Measurements from ENCODE around the gene MARCHF10. TPM values are rescaled to one million over a fixed set of nuclear protein-coding genes. Genes with fewer than 3 reads are reported as not detected.

MARCHF10 gene
- total RNA-seq, 1 donor from 2014 or later: not detected

- no peaks in the 10 kb centered on the region for H3K36me3 Mint-ChIP-seq
- TF ChIP-seq, protein P1, sequence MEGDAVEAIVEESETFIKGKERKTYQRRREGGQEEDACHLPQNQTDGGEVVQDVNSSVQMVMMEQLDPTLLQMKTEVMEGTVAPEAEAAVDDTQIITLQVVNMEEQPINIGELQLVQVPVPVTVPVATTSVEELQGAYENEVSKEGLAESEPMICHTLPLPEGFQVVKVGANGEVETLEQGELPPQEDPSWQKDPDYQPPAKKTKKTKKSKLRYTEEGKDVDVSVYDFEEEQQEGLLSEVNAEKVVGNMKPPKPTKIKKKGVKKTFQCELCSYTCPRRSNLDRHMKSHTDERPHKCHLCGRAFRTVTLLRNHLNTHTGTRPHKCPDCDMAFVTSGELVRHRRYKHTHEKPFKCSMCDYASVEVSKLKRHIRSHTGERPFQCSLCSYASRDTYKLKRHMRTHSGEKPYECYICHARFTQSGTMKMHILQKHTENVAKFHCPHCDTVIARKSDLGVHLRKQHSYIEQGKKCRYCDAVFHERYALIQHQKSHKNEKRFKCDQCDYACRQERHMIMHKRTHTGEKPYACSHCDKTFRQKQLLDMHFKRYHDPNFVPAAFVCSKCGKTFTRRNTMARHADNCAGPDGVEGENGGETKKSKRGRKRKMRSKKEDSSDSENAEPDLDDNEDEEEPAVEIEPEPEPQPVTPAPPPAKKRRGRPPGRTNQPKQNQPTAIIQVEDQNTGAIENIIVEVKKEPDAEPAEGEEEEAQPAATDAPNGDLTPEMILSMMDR (conservative IDR thresholded peaks at IDR 0.05): no peak
- H3K4me3 Mint-ChIP-seq: no peak overlapping the region
- no peak overlapping the region for H3K27ac Mint-ChIP-seq
- H3K27me3 Mint-ChIP-seq: peaks cover 15% of the 10 kb centered on the region
- H3K4me1 Mint-ChIP-seq (ENCODE audit: unreplicated experiment): peaks cover 19% of the 10 kb centered on the region
- peaks cover 9% of the 10 kb centered on the region for H3K9me3 Mint-ChIP-seq
- no peak for DNase-seq (ENCODE audit: extremely low spot score, unreplicated experiment)
Measured at GRCh38 chr17:62719586-62719985, 88.5 kb downstream of the MARCHF10 start.

GRCh38 chr17:62718429-62718828 is 89.7 kb downstream of the MARCHF10 start:
- Mint-ChIP-seq H3K4me3 (no peak overlapping the region), H3K27me3 (peaks cover 12% of the 10 kb centered on the region), H3K27ac (no peak overlapping the region), H3K9me3 (peaks cover 9% of the 10 kb centered on the region), H3K36me3 (no peaks in the 10 kb centered on the region), H3K4me1 (ENCODE audit: unreplicated experiment) (peaks cover 8% of the 10 kb centered on the region)
- no peak for DNase-seq (ENCODE audit: extremely low spot score, unreplicated experiment)
- TF ChIP-seq, protein P1 (conservative IDR thresholded peaks at IDR 0.05): no peak

DNA sequence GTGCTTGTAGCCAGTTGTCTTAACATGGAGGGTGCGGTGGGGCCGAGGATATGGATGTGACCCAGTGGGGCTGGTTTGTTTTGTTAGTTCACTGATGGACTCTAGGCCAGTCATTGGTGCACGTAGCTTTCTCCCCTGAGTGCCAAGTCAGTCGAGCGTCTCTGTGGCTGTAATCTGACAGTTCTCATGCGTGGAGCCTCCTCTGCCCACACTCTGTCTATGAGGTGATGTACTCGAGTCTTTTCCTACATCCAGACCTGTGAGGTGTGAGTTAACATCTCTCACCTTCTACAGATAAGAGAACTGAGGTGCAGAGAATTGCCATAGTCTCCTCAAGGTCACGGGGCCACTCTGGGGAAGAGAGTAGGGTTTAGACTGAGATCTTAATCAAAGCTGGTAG is 90.2 kb downstream of the MARCHF10 start:
- peaks cover 14% of the 10 kb centered on the region for H3K27me3 Mint-ChIP-seq
- peaks cover 4% of the 10 kb centered on the region for H3K4me1 Mint-ChIP-seq (ENCODE audit: unreplicated experiment)
- DNase-seq (ENCODE audit: extremely low spot score, unreplicated experiment): no peak
- peaks cover 9% of the 10 kb centered on the region for H3K9me3 Mint-ChIP-seq
- no peak overlapping the region for H3K27ac Mint-ChIP-seq
- no peaks in the 10 kb centered on the region for H3K36me3 Mint-ChIP-seq
- TF ChIP-seq, protein P1 (conservative IDR thresholded peaks at IDR 0.05): no peak
- H3K4me3 Mint-ChIP-seq: no peak overlapping the region

GRCh38 chr17:62717589-62717855 is 90.6 kb downstream of the MARCHF10 start:
- Mint-ChIP-seq H3K27ac (no peak overlapping the region), H3K9me3 (peaks cover 9% of the 10 kb centered on the region), H3K36me3 (no peaks in the 10 kb centered on the region), H3K4me3 (no peak overlapping the region), H3K27me3 (peaks cover 14% of the 10 kb centered on the region), H3K4me1 (ENCODE audit: unreplicated experiment) (peaks cover 3% of the 10 kb centered on the region)
- DNase-seq (ENCODE audit: extremely low spot score, unreplicated experiment): no peak
- TF ChIP-seq, protein P1 (conservative IDR thresholded peaks at IDR 0.05): no peak

DNA sequence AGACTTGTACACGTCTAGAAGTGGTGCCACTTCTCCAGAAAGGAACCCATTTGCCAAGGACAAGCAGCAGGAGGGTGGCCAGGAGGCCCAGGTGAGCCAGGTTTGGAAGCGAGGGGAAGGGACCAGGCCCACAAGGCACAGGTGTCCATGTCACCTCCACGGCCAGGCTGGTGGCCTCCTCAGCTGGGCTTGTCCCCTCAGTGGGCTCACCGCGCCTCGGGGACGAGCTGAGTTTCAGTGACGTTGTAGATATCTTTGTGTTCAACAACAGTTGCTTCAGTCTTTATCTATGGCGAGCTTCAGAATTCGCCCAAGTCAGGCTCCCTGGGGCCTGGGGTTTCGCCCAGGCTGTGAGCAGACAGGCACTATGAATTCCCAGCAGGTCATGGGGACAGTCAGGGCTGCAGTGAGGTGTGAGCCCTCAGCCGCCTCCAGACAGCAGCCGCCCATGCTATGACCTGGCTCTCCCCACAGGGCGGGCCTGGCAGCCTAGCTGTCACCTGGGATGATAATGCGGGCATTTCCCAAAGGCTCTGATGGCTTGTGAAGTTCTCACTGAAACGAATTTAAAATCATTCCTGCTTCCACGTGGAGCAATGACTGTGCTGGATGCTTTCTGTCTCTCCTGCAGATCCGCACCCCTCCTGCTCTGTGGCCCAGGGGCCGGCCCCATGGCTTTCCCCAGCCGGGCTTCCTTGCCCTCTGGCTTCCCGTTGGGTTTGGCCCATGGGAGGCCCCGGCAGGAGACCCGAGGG is 91.1 kb downstream of the MARCHF10 start:
- H3K27ac Mint-ChIP-seq: no peak overlapping the region
- no peak overlapping the region for H3K4me3 Mint-ChIP-seq
- peaks cover 16% of the 10 kb centered on the region for H3K27me3 Mint-ChIP-seq
- peaks cover 9% of the 10 kb centered on the region for H3K9me3 Mint-ChIP-seq
- no peaks in the 10 kb centered on the region for H3K36me3 Mint-ChIP-seq
- DNase-seq (ENCODE audit: extremely low spot score, unreplicated experiment): no peak
- TF ChIP-seq, protein P1 (conservative IDR thresholded peaks at IDR 0.05): no peak
- no peaks in the 10 kb centered on the region for H3K4me1 Mint-ChIP-seq (ENCODE audit: unreplicated experiment)

Data from type B pancreatic cell (in vitro differentiated cells).